Measurements from ENCODE around the gene SHROOM3.

Gene SHROOM3

DNA sequence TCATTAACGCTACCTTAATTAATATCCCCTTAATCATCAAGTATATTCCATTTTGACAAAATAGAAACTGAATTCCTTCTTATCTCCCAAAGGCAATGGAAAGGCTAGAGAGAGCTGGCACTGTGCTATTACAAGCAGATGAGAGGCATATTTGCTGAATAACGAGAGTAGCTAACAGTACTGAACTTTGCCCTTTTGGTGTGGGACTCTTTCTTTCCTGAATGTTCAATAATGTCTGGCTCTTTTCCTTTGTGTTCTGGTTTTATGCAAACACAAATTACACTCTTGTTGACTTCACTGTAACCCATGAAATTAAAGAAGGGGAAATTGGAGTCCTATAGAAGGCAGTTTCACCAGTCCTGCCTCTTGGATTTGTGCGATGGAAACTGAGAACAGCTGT, 63.5 kb downstream of the SHROOM3 start:
- no peak for DNase-seq

DNA sequence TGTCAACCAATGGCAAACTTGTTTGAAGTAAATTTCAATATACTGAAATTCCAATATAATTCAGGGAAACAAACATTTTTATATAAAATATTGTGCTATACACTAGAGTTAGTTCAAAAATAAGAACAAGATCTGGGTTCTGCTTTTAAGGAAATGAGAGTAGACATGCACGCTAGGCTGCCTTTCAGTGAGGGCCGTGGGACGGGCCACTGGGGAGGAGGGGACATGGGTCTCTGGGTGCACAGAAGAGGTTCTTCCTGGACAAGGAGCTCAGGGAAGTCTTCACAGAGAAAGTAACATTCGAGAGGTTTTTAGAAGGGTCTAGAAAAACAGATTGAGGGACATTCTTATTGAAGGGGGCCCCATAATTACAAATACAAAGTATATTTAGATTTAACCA, 64.4 kb downstream of the SHROOM3 start:
- DNase-seq = no peak

DNA sequence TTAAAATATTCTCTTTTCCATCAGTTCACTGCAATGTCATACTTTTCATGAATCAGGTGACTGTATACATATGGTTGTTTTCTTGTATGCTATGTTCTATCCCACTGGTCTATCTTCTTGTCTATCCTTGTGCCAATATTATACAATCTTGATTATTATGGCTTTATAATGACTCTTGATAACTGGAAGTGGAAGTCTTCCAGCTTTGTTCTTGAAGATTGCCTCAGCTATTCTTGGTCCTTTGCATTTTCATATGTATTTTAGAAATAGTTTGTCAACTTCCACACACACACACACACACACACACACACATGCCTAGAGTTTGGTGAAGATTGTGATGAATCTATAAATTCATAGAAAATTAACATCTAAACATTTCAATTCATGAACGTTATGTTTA, 67.9 kb downstream of the SHROOM3 start:
- no peak for DNase-seq

DNA sequence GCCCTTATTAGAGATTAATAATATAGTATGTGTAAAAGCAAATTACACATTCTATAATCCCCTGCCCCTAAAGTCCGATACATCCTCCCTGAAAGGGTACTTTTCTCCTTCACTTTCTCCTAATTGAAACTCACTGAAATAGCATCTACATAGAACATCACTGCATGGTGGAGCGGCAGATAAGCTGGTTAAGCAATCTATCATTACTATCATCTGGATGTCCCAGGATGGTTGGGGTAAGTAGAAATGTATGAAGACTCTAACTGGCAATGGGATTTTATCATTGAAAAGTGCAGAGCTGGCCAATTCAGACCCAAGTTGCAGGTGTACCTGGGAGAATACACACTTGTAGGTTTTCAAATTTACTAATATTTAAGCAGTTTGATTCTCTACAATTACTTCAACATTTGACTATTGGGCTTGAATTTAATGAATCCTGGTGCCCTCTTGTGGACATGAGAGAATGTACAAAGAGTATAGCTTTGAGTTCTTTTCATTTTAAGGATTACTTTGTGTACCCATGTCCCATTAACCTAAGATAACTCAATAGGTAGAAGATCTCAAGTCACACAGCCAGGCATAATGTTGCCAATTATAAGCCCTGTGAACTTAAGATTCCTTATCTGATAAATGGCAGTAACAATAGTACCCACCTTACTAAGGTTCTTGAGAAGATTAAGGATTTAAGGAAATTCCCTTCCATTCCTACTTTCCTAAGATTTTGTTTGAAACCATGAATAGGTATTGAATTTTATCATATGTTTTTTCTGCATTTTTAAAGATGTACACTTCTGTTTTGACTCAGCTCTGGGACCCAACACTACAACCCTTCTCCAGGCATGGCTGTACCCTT, 69.8 kb downstream of the SHROOM3 start:
- peak; percentile 50 for DNase-seq

DNA sequence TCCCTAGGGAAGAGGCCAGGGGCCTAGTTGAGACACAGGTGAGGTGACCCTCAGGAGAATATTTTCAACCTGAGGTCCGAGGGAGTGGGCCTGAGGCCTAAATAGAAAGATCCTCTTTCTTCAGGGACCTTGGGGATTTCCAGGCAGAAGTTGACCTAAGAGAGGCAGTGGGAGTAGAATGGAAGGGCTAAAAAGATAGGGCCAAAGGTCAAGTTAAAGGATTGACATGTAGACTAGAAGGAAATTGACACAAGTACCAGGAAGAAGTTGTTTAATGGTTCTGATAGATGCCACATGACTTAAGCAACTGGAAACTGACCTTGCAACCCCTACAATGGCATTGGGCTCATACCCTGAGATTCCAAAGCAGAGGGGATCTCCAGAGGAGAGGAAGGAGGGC, 76.9 kb downstream of the SHROOM3 start:
- DNase-seq = no peak

DNA sequence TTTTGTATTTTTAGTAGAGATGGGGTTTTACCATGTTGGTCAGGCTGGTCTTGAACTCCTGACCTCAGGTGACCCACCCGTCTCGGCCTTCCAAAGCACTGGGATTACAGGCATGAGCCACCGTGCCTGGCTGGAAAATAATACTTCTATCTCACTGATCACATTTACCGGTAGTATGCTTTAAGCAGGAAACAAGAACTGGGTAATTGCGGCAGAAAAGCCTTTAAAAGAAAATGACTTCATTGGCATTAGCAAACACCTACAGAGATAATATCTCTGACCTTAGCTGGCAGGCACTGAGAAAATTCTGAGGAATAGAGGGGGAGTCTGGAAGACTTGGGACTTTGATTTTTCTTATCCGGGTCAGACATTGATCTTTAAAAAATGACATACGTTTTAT, 78.5 kb downstream of the SHROOM3 start:
- DNase-seq = no peak

DNA sequence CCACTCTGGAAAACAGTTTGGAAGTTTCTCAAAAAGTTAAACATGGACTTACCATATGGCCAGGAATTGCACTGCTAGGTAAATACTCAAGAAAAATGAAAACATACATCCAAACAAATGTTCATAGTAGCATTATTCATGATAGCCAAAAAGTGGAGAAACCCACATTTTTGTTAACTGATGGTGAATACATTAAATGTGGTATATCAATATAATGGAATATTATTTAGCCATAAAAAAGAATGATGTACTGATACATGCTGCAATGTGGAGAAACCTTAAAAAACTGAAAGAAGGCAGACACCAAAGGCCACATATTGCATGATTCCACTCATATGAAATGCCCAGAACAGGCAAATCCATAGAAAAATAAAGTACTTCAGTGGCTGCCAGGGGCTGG, 79.1 kb downstream of the SHROOM3 start:
- DNase-seq = no peak

DNA sequence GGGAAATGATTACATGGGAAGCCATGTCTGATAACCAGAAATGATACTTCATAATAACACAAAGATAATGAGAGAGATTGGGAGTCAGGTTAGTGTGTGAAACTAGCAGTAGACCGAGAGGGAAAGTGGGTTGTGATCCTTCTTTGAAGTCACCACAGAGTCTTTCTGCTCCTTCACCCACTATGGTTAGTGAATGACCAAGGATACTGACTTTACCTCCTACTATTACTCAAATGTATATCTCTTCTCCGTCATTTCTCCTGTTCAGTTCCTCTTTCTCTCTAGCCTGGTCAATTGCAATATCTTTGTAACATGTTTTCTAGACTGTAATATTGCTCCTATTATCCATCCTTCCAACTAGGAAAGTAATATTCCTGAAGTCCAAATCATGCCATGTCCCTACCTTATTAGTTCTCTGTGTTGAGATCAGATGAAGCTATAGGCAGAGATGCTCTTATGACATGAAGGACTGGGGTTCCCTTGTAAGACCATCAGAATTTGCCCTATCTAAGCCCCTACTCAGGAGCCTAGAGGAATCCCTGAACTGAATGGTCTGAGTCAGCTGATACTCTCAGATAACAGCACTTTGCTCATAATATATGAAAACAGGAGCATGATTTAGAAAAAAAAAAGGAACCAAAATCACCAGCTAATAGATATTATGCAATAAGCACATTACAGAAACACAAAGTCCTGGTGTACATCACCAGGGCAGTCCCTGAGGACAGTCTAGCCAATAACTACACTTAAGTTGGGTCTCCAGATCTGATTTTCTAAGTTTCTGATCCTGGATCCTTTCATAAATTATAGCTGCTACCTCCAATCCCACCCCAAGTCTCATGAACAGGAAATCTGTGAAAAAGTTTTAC, 81.2 kb downstream of the SHROOM3 start:
- DNase-seq = no peak

DNA sequence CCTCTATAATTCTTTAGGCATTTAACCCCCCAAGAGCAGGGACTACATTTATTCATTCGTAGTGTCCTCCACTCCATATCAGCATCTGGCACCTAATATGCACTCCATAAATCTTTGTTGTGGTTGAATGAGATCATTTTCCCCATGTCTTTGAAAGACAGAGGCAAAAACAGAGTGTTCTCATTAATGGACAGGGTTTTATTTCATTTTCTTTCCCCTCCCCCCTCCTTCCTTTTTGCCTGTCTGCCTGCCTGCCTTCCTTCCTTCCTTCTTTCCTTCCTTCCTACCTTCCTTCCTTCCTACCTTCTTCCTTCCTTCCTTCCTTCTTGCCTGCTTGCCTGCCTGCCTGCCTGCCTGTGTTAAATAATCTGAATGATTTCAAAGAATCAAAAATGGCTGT, 83.2 kb downstream of the SHROOM3 start:
- no peak for DNase-seq

DNA sequence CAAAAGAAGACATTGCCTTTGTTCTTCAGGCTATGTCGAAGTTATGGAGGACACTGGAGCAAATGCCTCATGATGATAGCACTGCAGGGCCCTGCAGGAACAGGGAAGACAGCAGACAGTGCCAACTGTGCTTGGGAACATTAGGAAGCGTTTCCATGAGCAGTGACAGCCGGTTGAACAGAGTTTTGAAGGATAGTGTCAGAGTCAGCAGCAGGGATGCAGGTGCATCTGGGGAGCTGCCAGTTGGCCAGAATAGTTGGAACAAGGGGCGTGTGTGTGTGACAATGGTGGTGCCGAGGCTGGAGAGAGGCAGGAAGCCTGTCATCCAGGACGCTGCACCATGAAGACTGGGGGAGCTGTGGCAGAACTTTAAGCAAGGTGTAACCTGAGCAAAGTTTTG, 88.6 kb downstream of the SHROOM3 start:
- no peak for DNase-seq

DNA sequence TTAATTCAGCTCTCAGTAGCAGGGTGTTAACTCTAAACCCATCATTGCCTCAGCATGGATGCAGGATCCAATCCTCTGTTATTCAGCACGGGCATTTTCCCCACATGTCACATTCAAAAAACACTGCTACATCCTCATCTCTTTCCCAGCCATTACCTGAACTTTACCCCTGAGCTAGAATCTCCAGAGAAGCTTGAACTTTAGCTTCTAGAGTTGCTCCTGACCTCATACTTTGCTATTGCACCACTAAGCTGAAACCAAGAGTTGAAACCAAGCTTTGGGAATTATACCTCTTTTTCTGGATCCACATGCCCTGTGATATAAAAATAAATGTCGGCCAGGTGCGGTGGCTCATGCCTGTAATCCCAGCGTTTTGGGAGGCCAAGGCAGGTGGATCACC, 90.7 kb downstream of the SHROOM3 start:
- DNase-seq = no peak

DNA sequence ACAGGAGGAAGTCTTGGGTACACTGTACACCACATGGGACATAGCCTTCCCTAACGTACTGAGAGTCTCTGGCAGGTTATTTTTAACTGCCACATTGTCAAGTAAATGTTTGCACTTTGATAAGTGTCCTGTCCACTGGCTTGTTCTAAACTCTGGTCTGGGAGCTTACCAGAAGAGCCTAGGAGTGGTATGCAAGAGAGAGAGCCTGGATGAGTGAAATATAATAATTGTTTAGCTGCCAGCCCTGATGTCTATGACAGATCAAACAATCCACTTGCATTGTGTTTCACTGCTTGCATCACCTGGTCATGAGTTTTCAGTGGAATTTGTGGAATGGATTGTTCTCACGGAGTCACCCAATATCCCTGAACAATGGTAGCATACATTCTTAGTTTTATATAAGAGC, 91.6 kb downstream of the SHROOM3 start:
- DNase-seq = no peak

DNA sequence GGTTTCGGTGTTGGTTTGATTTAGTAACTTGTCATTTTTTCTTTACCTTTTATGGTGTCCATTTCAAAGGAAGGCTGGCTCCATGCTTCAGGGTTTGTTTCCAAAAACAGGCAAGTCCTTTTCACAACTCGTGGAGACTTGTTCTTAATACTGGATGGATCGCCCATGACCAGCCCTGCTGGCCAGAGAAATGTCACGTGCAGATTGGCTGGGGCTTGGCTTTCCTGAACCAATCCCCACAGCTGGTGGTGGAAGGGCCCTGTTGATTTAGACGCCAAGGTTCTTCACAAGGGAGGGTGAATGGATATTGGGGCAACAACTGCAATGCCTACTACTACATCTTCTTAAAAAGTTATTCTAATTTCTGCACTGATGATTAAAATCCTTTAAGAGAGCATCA, 92.6 kb downstream of the SHROOM3 start:
- DNase-seq = no peak

DNA sequence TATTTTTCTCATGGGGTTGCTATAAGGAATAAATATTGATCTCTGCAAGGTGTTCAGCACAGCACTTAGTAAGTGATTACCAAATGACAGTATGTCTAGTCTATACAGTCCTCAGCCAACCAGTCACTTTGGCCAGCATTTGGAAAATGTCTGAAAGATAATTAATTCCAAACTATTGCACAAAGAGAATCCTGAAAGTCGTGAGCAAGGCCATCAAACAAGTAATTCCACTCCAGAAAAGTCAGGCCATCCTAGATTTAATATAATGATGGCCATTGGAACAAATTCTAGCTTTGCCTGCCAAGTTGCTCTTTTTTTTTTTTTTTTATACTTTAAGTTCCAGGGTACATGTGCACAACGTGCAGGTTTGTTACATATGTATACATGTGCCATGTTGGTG, 96.6 kb downstream of the SHROOM3 start:
- DNase-seq = no peak

DNA sequence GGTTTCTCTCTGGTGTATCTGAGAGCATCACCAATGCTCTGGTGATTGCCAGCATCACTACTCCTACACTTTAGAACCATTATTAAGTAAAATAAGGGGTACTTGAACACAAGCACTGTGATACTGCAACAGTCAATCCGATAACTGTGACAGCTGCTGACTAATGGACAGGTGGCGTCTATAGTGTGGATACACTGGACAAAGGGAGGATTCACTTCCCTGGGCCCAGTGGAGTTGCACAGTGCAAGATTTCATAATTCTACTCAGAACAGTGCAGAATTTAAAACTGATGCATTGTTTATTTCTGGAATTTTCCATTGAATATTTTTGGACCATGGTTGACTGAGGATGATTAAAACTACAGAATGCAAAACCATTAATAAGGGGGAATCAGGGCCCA, 97.8 kb downstream of the SHROOM3 start:
- no peak for DNase-seq

DNA sequence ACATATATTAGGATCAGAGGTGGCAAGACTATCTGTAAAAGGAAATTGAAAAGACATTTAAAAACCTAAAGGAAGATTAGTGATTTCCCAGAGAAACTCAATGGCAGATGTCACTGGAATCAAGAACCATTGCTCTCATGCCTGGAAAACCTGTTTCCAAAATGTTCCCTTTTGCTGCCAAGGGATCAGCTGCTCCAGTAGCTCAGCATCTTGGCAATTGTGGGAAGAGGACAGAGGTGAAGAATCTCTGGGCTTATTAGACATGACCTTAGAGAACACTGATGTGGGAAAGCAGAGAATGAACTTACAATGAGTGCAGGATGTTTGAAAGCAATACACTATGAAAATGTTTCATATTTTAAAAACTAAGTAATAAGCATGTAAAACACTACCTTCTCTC, 98.3 kb downstream of the SHROOM3 start:
- no peak for DNase-seq

DNA sequence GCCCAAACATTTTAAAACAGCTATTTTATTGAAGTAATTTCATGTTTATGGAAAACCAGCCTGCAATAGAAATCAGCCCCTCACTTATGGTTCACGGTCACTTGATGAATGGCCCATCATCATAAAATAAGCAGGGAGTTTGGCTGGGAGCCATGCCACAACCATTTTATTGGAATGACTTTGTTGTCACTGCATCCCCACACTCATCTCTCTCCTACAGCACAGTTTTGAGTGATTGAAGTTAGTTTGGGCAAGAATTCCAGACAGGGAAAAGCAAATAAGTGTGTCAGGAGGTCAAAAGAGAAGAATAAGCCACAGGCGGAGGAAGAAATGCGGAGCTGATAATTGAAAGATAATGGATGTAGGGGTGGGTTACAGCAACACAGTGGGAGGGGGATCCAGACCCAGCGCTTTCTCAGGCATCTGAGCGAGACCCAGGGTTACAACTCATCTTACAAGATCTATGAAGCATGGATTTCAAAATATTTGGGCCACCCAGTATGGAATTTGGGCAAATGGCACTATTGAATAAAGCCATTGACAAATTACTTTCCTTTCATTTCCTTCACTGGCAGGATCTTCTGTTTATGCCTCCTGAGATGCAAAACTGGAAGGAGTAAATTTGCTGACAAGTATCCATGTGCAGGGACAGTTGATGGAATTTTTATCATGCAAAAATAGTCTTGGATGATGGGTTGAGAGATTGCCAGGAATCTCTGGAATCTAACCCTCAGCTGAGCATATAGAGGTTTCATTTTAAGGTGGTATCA, 100.8 kb downstream of the SHROOM3 start:
- no peak for DNase-seq

DNA sequence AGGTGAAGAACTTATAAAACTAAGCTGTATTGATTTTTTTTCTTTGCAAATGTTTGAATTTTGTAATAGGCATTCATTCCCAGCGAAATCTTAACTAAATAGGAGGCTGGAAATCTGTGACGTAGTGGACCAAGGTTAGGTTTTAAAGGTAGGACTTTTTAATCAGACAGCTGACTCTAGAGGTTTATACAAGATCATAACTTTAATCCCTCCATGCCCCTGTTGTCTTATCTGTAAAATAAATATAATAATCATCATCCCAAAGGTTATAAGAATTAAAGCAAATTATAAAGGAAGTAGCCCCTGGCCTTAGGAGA, 101.3 kb downstream of the SHROOM3 start:
- DNase-seq = no peak

DNA sequence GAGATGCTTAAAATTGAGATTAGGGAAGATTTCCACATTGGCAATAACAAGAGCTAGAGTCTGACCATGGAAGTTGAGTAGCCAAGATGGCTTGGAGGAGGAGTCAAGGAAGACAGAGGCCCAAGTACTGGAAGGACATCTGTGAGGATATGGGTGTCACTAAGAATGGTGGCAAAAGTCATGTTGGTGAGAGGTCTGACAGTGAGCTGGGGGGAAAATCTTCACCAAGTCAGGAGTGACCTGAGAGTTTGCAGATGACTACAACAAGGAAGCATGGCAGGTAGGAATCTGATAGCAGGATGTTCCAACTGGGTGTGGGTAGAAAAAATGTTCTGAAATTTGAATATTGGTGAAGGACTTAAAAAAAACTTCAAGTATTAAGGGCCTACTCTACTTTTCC, 103.3 kb downstream of the SHROOM3 start:
- DNase-seq = no peak

DNA sequence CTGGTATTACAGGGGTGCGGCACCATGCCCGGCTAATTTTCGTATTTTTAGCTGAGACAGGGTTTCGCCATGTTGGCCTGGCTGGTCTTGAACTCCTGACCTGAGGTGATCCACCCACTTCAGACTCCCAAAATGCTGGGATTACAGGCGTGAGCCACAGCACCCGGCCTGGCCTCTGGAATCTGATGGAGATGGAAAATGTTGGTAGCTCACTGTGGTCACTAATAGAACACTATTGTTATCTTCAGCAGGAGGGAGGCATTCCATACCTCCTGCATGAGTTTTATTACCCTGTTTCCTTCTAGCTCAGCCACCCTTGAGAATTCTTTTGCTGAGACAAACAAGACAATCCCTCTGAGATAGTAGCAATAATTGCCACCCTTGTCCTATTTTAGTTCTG, 105.0 kb downstream of the SHROOM3 start:
- no peak for DNase-seq

DNA sequence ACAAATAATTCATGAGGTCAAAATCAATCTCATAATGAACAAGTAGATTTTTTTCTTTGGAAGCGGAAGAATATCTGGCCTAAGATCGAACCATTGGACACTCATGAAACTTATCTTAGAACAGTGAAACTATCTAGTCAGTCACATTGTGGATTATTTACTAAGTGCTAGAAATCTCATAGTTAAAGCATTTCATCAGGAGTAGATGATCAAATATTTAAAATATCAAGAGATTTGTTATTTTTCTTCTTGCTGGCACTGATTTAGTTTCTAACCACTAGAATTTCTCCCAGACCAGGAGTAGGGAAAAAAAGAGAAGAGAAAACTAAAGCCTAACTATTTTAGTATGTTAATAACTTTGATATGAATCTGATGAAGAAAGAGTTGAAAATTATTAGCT, 105.5 kb downstream of the SHROOM3 start:
- DNase-seq = no peak

DNA sequence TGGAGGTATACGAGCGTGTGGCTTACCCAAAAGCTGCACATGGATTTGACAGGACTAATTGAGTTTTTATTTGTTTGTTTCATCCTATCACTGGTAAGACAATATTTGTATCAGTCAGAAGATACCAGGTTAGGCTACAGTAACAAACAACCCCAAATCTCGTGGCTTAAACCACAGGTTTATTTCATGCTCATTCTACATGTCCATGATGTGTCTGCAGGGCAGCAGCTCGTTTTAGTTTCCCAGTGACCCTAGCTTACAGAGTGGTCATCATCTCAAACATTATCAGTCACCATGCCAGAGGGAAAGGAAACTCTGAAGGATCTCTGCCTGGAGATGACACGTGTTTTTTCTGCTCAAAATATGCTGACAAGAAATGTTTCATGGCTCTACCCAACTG, 108.3 kb downstream of the SHROOM3 start:
- DNase-seq = no peak

DNA sequence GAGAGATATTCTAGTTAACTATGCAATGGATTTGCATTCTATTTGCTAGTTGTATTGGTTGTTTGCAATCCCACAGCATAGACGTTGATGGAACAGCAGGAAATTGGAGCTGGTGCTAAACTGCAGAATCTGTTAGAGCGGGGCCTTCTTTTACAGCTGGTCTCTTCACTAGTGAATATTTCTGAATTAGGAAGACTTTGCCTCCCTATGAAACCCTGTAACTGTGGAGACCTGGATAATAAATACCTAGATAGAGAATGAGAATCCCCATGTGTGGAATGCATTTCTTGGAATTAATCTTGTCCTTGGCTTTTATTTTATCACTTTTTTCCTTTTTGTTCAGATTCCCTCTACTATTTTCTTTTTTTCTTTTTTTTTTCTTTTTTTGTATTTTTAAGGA, 109.7 kb downstream of the SHROOM3 start:
- DNase-seq = no peak

All from CD4-positive, alpha-beta T cell treated with Interleukin-17A for 1 hour (primary cell).